ENCODE measurements around the gene XAGE1A.

- TF ChIP-seq CTCF (conservative IDR thresholded peaks at IDR 0.05 in 1 of 2, IDR thresholded peaks at IDR 0.05 in 1 of 2; ENCODE audit: low read depth in 1 of 2, low read length in 2 of 2) (no peak), EZH2 (IDR thresholded peaks at IDR 0.05; ENCODE audit: low read length, missing control alignments) (no peak)
Observed at GRCh38 chrX:52504551-52504950, 8.9 kb downstream of the XAGE1A start.

Measured in fibroblast of lung (primary cell).